AG10803 (cell line): ENCODE measurements around the gene TLE6.

Experiments
- DNase-seq: peaks from one replicate; pipeline ENCODE4 v3.0.0; 2010; ENCODE audit warnings: low read depth
- H3K4me3 ChIP-seq: 2 replicates; pipeline ENCODE4 v1.5.1; 2011; ENCODE audit warnings: mild to moderate bottlenecking, low read length, control low read depth
- TF ChIP-seq, protein P1 (sequence below): conservative IDR thresholded peaks from 2 replicates; pipeline ENCODE4 v1.5.1; 2011; ENCODE audit warnings: mild to moderate bottlenecking, low read length, control low read depth, inconsistent platforms

The TLE6 gene

DNA sequence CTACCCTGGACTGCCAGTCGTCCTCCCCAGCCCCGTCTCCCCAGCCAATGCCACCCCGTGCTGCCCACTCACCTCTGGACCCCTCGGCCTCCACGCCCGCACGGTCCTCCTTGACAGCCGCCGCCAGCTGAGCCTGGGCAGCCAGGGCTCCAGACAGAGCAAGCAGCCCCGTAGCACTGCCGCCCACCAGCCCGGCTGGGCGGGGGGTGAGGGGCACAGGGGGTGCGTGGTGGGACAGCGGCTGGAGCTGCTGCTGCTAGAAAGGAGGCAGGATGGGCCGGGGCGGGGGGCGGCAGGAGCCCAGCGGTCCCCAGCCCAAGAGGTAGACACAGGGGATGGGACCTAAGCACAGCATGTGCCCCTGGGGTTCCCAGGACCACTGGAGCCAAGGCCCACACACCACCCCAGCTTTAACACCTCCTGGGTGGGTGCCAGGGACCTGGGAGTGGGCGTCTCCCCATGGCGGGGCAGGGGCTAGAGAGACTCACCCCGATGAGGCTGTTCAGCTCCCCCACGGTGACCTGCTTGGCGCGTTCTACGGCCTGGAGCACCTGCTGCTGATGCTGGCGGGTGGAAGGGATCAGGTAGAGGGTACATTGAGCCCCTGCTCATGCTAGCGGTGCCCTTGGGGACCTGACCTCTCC, 42.0 kb downstream of the TLE6 start:
- DNase-seq: no peak
- TF ChIP-seq, protein P1, sequence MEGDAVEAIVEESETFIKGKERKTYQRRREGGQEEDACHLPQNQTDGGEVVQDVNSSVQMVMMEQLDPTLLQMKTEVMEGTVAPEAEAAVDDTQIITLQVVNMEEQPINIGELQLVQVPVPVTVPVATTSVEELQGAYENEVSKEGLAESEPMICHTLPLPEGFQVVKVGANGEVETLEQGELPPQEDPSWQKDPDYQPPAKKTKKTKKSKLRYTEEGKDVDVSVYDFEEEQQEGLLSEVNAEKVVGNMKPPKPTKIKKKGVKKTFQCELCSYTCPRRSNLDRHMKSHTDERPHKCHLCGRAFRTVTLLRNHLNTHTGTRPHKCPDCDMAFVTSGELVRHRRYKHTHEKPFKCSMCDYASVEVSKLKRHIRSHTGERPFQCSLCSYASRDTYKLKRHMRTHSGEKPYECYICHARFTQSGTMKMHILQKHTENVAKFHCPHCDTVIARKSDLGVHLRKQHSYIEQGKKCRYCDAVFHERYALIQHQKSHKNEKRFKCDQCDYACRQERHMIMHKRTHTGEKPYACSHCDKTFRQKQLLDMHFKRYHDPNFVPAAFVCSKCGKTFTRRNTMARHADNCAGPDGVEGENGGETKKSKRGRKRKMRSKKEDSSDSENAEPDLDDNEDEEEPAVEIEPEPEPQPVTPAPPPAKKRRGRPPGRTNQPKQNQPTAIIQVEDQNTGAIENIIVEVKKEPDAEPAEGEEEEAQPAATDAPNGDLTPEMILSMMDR: no peak
- no peak overlapping the region for H3K4me3 ChIP-seq

DNA sequence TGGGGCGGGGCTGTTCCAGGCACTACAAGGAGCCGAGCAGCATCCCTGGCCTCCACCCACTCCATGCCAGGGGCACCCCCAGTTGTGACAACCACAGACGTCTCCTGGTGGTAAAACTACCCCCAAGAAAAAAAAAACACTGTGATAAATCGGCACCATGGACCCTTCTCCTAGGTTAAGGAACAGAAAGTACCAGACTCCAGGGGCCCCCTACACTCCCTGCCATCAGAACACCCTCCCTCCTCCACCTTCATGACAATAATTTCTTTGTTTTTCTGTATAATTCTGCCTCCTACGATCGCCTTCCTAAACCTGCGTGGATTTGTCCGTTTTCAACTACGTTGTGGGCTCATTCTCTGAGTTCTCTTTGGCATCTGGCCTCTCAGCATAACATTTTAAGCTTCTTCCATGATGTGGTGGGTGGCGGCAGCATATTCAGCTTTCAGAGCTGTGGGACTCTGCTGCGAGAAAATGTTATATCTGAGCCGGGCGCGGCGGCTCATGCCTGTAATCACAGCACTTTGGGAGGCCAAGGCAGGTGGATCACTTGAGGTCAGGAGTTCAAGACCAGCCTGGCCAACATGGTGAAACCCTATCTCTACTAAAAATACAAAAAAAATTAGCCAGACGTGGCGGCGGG, 43.1 kb downstream of the TLE6 start:
- DNase-seq: no peak
- no peak overlapping the region for H3K4me3 ChIP-seq
- TF ChIP-seq, protein P1: no peak

DNA sequence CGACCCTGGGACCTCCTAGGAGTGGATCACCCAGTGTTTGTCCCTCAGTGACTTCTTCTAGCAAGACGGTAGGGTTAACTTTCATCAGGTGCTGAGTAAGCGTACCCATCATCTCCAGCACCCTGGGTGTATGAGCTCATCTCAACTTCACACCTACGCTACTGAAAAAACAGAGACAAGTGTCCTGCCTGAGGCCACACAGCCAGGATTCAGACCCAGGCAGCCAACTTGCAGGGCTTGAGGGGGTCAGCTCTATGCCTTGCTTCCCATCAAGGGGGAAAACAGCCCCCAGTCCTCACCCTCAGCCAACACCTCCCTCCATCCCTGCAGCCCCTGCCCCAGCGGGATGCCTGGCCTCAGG, 47.1 kb downstream of the TLE6 start:
- DNase-seq: no peak
- no peak overlapping the region for H3K4me3 ChIP-seq
- TF ChIP-seq, protein P1: no peak

DNA sequence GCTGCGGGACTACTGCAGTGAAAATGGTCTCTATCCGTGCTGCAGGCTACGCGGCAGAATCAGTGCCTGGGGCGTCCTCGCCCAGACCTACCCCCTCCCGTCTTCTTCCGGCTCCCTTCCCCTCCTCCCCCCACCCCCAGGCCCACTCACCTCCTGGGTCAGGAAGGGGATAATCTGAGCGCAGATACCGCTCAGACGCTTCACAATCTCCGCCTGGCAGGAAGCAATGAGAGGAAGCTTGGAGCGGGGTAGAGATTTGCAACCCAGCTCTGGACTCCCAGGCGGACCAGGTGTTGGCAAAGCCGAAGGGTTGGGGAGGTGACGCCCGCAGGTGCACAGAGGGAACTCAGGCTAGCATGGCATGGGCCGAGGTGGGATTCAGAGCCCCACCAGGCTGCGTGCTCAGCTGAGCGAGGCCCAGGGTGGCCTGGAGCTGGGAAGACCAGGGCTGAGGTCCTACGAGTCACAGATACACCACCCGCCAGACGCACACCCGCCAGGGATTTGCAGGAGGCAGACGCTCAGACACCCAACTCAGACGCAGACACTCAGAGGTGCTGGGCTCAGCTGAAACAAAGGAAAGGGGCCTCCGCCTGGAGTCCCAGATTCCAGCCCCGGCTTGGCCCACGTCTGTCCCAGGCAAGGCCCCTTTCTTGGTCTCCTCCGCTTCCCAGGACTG, 47.6 kb downstream of the TLE6 start:
- no peak for DNase-seq
- no peak overlapping the region for H3K4me3 ChIP-seq
- TF ChIP-seq, protein P1: no peak

DNA sequence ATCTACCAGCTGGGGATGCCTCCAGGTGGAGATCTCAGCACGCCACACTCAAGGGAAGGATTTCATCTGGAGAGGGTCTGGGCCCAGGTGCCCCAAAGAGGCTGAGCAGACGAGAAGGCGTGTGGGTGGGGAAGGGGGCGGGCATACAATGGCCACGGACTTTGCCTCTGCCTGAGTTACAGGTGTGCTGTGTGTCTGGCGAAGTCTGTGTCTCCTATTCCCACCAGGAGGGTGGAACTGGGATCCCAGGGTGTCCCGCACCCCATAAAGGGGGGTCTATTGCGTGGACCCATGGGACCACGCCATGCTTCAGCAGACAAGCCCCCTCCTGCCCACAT, 48.2 kb downstream of the TLE6 start:
- TF ChIP-seq, protein P1: no peak
- no peak overlapping the region for H3K4me3 ChIP-seq
- DNase-seq: no peak

DNA sequence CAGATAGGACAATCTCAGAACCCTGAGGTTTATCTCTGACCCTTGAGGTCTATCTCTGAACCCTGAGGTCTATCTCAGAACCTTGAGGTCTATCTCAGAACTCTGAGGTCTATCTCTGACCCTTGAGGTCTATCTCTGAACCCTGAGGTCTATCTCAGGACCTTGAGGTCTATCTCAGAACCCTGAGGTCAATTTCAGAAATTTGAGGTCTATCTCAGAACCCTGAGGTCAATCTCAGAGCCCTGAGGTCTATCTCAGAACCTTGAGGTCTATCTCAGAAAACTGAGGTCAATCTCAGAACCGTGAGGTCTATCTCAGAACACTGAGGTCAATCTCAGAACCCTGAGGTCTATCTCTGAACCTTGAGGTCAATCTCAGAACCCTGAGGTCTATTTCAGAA, 49.4 kb downstream of the TLE6 start:
- H3K4me3 ChIP-seq: no peak overlapping the region
- no peak for DNase-seq
- TF ChIP-seq, protein P1: no peak

DNA sequence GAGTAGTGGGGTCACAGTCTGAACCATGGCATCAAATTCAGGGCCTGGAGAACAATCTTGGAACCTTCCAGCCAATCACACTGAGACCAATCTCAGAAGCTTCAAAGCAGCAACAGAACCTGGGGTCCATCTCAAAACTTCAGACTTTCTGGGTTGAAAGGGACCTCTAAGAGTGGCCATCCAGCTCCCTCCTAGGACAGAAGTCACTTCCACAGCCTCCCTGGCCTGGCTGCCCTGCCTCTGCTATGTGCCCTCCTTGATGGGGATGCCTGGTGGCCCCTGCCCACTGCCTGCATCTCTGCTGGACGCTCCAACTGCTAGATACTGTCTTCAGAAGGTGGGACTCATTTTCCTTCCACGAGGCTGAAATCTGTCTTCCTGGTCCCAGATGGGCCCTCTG, 49.9 kb downstream of the TLE6 start:
- H3K4me3 ChIP-seq: no peak overlapping the region
- TF ChIP-seq, protein P1: no peak
- DNase-seq: no peak
